Muscle of arm (tissue), 12 donors: Measurements from ENCODE around the gene ZSCAN1. TPM values are rescaled to one million over a fixed set of nuclear protein-coding genes. Genes with fewer than 3 reads are reported as not detected.

Source experiments
- DNase-seq: peaks from one replicate; pipeline ENCODE4 v3.0.0-alpha.2; 2013
- polyA plus RNA-seq, 12 donors: library from polyadenylated mRNA; unstranded; fragments of 120-200 nt; gene quantifications; one replicate each; pipeline ENCODE4 v1.2.1, GENCODE V29; 2013; ENCODE audit not compliant: insufficient read length in 12 of 12

Gene ZSCAN1
- polyA plus RNA-seq, 12 donors: 0.43 to 2.0 (median 0.68) TPM; not detected in 2

GRCh38 chr19:58038688-58039204 lies 4.9 kb downstream of the ZSCAN1 start:
- no peak for DNase-seq

DNA sequence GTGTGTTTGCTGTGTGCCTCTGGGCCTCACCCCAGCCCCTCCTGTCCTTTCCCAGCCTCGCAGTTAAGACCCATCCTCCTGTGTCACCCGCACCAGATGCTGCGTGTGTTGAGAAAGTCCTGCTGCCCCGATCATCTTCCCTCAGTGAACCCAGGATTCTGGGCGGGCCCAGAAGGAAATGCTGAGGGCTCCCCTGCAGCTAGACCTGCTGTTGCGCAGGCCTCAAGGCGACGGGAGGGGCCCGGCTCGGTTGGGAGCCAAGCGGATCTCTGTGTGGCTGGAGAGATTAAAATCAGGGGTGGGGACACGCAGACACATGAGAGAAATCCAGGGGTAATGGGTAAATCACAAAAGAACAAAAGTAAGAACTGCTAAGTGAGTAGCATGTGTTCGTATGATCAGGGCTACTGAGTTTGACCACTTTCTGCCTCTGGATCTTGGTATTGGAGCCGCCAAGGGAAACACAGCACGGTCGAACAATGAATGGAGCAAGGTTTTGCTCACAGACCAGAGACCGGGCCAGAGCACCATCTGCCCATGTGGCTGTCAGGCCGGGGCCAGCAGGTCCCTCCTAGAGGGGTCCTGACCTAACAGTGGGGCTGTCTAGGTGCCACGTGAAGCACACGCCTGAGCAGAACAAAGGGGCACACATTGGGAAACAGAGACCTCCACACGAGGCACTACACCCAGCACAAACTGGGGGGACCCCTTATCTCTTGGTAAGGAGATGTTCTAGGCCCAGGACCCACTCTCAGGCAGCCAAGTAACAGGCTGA lies 7.1 kb downstream of the ZSCAN1 start:
- no peak for DNase-seq

GRCh38 chr19:58042495-58043340 lies 8.9 kb downstream of the ZSCAN1 start:
- DNase-seq: no peak

DNA sequence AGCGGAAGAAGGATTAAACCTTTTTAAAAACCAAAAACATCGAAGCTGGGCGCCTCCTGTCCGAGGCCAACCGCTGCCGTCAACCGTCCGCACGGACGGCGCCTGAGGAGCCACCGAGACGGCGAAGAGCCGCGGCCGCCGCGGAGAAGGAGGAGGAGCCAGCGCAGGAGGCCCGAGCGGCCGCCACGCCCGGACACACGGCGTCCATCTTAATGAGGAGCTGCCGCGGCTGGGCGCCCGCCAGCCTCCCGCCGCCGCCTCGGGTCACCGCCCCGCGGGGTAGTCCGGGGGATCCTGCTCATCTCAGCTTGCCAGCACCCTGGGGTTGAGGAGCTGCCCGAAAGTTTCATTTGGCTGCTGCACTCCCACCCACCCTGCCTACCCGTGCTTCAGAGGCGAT lies 10.6 kb downstream of the ZSCAN1 start:
- no peak for DNase-seq

- DNase-seq: no peak
Observed at GRCh38 chr19:58044886-58045285, 11.1 kb downstream of the ZSCAN1 start.

GRCh38 chr19:58045411-58046050 lies 11.7 kb downstream of the ZSCAN1 start:
- no peak for DNase-seq

GRCh38 chr19:58046856-58047255 lies 13.0 kb downstream of the ZSCAN1 start:
- DNase-seq: no peak

- no peak for DNase-seq
Observed at GRCh38 chr19:58047672-58048071, 13.8 kb downstream of the ZSCAN1 start.

DNA sequence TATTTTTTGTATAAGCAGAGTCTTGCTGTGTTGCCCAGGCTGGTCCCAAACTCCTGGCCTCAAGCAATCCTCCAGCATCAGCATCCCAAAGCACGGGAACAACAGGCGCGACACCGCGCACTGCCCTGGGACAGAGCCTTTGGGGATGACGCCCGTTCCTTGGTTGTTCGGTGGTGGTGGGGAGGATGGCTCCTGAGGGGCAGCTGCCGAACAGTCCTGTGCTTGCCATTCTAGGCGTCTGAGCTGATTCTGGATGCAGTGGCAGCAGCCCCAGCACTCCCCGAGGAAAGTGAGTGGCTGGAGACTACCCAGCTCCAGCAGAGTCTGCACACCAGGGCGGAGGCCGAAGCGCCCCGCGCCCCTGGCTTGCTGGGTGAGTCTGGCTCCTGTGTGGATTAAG lies 18.4 kb downstream of the ZSCAN1 start:
- no peak for DNase-seq

DNA sequence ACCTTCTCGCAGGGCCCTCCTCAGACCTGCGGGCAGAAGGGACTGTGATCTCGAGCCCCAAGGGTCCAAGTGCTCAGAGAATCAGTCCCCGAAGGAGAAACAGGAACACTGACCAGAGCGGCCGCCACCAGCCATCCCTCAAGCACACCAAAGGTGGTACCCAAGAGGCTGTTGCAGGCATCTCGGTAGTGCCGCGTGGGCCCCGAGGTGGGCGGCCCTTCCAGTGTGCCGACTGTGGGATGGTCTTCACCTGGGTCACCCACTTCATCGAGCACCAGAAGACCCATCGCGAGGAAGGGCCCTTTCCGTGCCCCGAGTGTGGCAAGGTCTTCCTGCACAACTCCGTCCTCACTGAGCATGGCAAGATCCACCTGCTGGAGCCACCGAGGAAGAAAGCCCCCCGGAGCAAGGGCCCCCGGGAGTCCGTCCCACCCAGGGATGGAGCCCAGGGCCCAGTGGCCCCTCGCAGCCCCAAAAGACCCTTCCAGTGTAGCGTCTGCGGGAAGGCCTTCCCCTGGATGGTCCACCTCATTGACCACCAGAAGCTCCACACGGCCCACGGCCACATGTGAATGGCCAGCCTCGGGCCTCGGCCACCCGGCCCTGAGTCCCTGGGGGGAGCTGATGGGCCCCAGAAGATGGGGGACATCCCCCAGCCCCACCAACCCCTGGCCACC lies 19.8 kb downstream of the ZSCAN1 start:
- no peak for DNase-seq

DNA sequence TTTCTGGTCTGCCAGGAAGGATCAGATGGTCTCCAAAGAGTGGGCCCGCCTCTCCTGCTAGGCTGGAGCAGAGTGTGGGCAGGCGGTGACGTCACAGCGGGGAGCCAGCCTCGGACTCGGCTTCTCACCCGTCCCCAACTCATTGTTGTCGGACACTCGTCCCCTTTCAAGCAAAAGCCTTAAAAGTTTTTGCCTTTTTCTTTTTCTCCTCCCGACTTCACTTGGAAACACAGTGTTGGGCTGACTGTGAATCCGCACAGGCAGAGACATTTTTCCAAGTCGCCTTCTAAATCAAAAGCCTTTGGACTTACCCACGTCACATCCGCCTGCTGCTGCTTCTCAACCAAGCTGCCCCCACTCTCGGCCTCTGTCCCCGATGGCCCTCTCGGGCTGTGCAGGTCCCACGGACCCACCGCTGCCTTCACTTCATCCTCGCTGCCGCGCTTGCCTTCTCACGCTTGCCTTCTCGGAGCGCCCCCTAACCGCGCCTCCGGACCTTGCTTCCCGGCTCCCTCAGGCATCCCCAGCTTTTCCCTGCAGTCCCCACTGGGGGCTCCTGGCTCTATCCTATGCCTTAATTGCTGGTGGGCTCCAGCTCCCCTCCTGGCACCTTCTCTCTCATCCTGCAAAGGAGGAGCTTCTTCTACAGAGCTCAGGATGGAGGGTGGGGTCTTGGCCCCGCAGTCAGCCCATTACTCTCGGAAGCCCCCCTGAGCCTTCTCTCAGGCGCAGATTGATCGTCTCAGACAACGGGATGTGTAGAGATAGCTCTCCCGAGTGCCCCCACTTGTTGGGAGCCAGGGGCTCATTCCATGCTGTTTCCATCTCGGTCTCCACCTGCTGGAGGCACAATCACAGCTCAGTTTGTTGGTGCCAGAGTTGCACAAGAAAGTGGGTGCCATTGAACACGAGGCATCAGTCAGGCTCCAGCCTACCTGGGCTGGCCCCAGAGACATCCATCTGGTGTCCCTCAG lies 21.4 kb downstream of the ZSCAN1 start:
- DNase-seq: peak; percentile 66

- no peak for DNase-seq
Observed at GRCh38 chr19:58056261-58056660, 22.4 kb downstream of the ZSCAN1 start.

DNA sequence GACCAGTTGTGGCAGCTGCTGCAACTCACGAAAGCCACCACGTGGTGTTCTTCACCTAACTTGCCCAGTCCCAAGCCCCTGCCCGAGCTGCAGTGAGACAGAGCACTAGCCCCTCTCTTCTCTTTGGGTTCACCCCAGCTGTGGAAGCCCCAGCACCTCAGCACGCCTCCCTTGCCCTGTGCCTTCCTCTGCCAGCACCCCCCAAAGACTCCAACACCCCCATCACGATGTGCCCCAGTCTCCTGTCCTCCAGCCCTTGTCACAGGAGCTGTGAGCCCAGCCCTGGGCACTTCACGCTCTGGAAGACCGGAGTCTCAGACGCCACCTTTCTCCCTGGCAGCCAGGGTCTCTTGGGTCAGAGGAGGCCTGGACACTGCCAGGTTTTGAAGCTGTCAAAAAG lies 23.0 kb downstream of the ZSCAN1 start:
- DNase-seq: no peak

- no peak for DNase-seq
Observed at GRCh38 chr19:58058467-58058866, 24.6 kb downstream of the ZSCAN1 start.

DNA sequence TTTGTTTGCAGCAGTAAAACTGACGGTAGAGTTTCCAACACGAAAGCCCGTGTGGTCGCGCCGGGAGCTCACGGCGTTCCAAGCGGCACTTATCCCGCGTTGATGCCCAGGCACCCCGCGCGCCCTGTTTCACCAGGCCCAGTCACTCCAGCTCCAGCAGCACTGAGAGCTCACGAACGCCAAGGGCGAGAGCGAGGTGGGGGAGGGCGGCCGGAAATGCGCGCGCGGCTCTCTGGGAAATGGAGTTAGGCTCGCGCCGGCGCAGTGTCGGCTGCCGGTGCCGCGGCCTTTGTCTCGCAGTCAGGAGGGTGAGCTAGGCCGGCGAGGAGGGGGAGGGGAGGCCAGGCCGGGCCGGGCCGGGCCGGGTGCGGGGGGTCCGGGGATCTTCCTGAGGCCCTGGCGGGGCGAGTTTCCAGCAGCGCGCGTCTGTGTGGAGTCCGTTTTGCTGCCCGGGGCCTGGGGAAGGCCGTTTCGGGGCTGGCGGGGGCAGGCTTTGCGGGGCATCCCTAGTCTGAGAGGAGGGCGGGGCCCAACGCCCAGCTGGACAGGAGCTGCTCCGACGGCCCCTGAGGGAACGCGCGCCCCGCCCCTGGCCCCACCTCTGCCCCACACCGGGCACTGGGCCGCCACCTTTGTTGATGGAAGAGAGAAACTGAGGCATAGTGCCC lies 25.3 kb downstream of the ZSCAN1 start, which contains the start of gene ZNF135:
Gene ZNF135, plus strand, starts transcription at position 280 of the 668 bp plus-strand sequence. CDS start 721 bp downstream, outside the sequence.
- peak; percentile 93 for DNase-seq

- no peak for DNase-seq
Observed at GRCh38 chr19:58059671-58060078, 25.9 kb downstream of the ZSCAN1 start.

DNA sequence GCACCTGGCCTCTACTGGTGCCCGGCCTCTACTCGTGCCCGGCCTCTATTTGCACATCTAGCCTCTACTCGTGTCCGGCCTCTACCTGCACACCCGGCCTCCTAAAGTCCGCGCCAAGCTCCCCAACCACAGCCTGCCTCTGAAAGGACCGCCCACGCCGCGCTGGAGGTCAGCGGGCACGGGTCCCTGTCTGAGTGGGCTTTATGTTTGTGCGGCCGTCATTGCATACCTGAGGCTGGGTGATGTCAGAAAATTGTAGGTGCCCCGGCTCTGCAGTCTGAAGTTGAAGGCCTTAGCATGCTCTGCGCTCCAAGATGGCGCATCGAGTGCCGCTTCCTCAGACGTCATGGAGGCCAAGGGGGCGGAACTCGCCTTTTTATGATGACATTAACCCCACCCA lies 26.4 kb downstream of the ZSCAN1 start:
- DNase-seq: no peak

- no peak for DNase-seq
Observed at GRCh38 chr19:58063712-58064111, 29.9 kb downstream of the ZSCAN1 start.

DNA sequence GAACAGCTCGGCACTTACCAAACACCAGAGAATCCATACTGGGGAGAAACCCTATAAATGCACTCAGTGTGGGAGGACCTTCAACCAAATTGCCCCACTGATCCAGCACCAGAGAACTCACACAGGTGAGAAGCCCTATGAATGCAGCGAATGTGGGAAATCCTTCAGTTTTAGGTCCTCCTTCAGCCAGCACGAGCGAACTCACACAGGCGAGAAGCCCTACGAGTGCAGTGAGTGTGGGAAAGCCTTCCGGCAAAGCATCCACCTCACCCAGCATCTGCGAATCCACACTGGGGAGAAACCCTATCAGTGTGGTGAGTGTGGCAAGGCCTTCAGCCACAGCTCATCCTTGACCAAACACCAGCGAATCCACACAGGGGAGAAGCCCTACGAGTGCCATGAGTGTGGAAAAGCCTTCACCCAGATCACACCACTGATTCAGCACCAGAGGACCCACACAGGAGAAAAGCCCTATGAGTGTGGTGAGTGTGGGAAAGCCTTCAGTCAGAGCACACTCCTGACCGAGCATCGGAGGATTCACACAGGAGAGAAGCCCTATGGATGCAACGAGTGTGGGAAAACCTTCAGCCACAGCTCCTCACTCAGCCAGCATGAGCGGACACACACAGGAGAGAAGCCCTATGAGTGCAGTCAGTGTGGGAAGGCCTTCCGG lies 33.6 kb downstream of the ZSCAN1 start:
- DNase-seq: no peak
